Measurements from ENCODE around the gene MOB3A.

Gene MOB3A

DNA sequence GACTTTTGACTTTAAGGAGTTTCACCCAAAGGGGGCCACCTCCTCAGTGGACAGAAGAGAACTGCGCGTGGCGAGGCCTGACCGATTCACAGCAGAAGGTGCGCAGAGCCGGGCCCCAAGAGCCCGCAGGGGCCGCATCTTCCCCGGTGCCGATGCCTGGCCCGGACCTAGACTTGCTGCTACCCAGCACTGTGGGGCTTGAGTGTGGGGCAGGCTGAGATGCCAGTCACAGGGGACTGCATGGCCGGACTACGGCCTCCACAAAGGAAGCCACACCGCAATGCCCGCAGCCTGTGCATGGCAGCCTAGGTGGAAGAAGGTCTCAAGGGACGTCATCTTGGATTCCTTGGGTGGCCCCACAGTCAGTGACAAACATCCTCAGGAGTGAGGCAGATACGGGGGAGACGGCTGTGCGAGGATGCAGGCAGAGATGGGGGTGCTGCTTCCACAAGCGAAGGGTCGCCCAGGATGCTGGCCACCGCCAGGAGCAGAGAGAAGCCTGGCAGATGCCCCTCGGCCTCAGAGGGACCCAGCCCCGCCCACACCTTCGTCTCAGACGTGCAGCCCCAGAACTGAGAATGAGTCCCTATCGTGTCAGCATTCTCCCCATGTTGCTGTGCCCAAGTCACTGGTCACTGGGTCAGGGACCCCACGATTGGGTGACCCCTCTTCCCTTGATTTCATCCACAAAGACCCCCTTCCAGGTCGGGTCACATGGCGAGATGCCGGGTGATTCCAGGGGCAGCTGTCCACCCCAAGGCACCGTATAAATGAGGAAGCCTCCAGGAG is 16.9 kb downstream of the MOB3A start:
- DNase-seq, result no peak

DNA sequence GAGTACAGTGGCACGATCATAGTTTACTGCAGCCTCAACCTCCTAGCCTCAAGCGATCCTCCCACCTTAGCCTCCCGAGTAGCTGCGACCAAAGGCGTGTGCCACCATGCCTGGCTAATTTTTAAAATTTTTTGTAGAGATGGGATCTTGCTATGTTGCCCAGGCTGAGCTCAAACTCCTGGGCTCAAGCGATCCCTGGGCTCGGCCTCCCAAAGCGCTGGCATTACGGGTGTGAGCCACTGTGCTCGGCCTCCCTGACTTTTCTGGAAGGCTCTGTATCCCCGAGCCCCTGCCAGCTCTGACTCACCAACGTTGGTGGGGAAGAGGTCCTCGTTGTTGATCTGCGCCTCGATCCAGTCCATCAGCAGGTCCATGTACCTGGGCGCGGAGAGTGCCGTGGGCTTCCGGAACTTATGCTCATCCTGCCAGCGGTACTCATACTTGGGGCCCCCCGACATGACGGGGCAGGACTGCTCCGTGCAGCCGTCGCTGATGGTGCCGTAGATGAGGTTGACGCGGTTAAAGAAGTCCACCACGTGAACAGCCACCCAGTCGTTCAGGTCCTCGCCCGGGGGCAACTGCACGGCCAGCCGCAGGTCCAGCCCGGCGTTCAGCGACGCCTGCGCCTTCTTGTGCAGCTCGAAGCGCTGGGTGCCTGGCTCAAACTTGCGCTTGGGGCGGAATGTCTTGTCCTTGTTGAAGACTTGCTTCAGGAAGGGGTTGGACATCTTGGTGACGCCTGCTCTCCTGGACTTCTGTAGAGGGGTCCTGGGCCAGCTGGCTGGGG is 18.1 kb downstream of the MOB3A start:
- no peak for DNase-seq

DNA sequence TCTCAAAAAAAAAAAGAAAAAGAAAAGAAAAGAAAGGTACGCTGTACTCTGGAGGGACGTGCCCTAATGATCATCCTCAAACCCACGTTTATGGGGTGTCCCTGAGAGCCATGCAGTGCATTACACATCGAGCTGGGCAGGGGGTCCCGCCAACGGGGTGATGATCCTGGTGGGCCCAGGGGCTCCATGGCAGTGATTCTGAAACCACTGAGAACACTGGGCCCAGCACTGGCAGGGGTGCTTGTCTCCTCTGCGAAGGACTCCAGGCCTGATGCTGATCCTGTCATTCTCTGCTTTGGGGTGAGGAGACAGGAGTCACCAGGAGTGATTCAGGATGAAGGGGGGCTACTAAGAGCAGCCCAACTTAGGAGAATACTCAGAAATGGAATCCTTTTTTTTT is 18.7 kb downstream of the MOB3A start:
- DNase-seq, result no peak

DNA sequence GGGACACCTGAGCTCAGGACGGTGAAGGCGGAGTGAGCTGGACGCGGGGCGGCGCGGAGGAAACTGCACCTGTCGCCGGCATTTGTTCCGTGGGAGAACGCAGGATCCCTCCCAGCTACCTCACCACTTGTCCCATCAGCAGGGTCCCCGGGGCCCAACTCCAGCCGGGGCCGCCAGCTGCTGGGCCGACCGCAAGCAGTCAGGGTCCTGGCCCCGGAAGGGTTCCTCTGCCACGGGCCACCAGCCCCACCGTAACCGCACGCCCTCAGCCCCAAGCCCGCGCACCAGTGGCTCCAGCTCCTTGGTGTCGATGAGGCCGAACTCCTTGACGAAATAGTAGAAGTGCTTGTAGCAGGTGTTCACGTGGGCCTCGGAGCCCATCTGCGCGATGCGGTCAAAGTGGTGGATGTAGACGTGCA is 19.6 kb downstream of the MOB3A start:
- no peak for DNase-seq

DNA sequence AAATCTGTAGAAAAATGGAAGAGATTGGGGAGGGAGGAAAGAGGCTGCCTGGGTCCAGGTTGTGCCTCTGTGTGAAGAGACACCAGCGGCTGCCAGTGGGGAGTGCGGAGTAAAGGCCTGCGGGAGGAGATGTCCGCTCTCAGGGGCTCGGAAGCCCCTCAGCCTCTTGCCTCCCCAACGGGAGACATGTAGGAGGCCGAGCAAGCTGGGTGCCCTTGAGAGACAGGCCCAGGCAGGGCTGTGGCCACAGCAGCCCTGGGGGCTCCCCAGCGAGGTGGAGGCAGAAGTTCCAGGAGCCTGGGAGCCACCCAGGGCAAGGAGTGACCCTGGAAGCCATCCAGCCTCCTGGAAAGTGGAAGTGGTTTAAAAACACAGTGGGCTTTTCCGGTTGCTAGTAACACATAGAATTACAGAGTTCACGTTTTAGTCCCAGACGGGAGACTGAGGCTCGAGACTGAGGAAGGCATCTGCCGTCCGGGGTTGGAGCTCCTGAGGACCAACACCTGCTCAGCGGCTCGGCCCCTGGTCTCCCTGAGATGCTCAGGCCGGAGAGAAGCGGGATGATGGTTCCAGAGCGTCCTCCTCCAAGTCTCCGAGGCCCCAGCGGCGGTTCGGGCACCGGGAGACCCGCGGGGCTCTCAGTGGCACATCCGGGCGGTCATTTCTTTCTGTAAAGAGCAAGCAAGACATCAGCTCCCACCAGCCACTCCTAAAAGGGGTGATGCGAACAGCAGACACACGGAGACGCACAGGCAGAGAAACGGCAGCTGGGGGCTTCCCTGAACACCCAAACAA is 23.2 kb downstream of the MOB3A start:
- DNase-seq, result no peak

DNA sequence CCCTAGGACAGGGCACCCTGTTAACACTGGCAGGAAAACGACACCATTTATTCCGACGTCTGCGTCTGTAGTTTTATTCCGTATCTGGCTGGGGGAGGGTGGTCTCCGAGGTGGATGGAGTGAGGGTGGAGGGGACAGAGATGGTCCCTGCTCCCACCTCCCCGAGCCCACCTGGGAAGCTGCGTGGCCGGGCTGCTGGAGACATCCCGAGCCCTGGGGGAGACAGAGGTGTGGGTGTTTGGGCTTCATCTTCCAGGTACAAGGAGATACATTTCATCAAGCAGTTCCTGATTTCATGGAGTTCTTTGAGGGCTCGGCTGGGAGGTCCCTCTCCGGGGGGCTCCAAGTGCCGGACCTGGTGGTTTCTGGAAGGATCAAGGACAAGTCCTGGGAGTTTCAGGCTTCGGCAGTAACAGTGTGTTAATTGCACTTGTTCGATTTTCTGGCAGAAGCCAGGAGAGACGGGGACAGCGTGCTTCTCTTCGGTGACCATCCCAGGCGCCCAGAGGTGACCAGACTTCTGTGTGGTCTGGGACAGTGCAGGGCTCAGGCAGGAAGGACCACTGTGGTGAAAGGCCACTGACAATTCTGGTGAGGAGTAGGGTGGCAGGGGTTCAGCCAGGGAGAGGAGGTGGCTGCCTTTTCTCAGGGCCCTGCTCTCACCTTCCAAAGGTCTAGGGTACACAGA is 25.0 kb downstream of the MOB3A start:
- no peak for DNase-seq

DNA sequence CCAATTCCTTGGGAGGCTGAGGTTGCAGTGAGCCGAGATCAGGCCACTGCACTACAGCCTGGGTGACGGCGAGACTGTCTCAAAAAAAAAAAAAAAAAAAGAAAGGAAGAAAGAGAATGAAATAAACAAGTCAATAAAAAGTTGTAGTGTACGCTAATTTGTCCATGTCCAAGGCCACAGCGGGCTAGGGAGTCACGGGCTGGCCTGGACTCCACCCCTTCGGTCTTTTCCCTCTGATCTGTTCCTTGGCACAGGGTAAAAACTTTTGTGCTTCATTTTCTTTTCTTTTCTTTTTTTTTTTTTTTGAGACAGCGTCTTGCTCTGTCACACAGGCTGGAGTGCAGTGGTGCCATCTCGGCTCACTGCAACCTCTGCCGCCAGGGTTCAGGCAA is 25.7 kb downstream of the MOB3A start:
- no peak for DNase-seq

DNA sequence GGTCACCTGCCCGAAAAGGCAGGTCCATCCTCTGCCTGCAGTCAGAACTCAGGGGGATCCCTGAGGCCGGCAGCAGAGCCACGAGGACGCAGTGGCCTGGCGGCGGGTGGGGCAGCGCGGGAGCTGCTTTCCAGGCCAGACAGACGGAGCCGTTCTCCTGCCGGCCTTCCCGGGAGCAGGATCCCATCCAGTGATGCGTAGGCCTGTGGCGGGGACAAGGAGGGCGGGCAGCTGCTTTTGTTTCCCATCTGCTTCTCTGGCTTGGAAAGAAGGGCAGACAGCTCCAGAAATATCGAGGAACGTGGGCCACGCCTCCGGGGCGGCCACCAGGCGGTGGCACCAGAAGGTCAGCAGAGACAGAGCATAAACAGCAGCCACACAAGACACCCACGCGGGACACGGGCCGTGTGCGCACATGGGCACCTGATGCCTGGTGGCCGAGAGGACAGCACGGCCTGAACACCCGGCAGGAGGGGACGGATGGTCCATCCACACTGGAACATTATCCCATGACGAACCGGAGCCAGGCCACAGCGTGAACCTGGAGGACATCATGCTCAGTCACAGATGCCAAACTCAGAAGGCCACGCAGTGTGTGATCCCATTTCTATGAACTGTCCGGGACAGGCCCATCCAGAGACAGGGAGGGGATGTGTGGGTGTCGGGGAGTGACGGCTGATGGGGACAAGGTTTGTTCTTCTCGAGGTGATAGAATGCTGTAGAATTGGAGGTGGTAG is 31.2 kb downstream of the MOB3A start:
- DNase-seq, result no peak

DNA sequence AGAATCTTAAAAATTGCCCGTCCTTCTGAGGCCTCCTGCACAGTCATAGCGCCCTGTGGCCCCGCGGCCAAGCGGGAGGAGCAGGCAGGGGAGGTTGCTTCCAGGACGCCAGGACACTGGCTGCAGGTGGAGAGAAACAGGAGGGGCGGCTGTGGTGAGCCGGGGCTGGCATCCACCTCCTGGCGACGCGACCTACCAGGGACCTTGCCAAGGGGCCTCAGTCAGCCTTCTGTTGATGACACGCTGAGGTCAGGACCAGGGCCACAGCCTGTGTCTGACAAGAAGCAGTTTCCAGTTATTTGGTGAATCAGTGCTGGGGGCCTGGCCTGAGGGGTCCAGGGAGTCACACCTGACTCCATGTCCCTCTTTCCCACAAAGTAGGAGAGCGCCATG is 31.7 kb downstream of the MOB3A start:
- no peak for DNase-seq

DNA sequence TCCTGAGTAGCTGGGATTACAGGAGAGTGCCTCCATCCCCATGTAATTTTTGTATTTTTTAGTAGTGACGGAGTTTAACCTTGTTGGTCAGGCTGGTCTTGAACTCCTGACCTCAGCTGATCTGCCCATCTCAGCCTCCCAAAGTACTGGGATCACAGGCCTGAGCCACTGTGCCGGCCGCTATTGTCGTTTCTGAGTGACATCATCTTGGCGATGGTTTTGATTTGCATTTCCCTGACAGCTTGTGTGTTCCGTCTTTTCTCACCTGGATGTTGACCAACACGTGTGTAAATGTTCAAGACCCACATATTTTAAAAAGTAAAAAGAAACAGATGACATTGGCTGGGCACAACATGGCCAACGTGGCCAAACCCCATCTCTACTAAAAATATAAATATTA is 32.3 kb downstream of the MOB3A start:
- no peak for DNase-seq

DNA sequence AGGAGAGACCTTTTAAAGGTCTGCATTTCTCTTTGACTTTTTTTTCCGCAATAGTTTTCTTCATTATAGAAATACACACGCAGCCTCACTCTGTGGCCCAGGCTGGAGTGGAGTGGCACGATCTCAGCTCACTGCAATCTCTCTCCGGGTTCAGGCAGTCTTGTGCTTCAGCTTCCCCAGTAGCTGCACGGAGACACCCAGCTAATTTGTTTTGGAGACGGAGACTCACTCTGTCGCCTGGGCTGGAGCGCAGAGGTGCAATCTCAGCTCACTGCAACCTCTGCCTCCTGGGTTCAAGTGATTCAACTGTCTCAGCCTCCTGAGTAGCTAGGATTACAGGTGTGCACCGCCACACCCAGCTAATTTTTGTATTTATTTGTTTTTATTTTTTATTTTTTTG is 33.4 kb downstream of the MOB3A start:
- DNase-seq, result no peak

DNA sequence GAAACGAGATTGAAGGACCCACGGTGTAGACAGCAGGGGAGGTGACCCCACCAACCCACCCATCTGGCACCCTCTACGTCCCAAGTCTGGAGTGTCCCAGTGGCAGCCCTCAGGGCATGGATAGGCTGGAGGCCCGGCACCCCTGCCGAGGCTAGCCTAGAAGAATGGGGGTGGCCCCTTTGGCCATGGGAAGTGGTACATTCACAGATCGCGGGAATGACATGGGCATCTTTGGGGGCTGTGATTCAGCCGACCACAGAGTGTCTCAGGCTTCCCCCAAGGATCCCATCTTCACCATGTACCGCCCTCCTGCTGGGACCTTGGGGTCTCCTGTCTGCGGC is 33.8 kb downstream of the MOB3A start:
- DNase-seq, result no peak

DNA sequence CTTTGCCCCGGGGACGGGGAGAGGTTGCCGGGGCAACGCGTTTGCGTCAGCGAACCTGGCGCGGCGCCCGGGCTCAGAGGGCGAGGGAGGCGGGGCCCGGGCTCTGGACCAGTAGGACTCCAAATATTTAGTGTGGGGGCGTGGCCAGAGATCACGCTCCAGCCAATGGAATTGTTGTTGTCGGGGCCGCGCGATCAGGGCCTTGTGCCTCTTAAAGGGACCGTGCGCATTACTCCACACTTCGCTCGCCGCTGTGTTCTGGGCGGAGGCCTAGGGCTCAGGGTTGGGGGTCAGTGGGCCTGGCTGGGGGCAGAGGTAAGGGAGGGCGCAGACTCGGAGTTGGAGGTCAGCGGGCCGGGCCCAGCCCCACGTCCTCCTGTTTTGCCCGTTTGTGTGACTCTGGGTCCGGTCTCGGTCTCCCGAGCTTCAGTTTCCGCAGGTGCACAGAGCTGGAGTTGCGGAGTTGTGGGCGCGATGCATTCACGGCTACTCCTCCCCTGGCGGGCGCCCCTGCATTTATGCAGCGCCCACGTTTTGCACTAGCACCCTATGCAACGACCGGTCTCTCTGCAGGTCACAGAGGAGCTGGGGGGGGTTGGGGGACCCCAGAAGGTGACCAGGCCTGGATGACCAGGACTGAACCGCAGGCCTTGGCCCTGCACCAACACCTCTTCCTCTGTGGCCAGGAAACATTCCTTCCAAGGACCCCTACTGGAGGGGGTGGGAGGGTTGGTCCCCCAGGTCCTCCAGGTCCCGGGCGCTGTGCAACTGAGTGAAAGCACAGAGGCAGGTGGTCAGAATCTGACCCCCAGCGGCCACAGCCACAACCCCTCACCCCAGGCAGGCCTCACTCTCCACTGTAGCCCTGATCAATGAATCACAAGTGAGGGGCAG is 34.4 kb downstream of the MOB3A start:
- DNase-seq, result peak; percentile 91

DNA sequence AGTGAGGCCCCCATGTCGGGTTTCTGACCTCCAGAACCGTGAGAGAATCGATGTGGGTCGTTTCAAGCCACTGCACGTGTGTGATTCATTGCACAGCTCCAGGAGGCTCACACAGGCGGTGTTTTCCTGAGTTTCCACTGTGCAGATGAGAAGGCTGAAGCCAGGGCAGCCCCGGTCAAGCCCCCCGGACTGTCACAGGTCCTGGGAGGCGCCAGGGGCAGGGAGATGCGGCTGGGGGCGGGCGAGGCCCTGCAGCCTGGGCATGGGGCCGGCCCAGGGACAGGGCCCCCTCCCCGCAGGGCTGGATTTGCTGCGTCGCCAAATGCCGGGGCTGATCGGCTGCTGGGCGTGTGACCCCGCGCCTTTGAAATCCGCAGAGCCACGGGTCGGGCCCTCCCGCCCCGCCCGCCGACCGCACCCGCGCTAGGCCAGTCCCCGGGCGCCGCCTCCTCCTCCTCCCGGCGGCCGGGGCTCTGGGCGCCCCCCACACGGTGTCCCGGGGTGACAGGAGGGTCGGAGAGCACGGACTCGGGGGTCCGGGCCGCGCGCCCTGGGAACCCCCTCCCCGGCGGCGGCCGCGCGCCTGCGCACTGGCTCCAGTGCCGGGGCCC is 35.1 kb downstream of the MOB3A start:
- no peak for DNase-seq

DNA sequence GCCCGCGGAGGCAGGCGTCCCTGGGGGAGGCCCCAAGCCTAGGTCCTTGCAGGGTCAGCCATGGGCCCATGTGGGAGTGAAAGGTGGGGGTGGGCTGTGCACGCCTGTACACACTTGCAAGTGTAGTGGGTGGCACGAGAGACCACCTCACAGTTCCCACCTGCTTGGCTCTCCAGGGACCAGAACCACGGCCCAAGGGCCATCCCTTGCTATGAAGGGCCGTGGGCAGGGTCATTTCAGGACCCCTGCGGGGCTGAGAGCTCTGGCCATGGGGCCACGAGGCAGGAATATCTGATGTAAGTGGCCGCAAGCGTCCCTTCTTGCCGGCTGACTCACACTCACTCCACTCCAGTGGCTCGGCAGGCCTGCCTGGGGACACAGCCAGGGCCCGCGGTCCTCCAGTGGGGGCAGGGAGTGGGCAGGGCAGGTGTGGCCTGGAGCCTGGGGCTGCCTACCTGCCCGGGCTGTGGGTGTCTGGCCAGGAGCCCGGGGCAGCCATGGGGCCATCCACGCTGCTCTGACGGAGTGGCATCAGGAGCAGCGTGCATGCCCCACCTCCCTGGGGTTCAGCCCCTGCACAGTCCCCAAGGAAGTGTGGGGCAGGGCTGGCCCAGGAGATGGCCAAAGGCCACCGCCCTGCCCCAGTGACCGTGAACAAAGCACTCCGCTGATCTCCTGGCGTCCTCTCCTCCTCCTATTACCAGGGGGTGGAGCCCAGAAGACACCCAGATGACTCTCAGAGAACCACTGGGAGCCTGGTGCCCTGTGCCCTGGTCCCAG is 36.5 kb downstream of the MOB3A start:
- peak; percentile 47 for DNase-seq

DNA sequence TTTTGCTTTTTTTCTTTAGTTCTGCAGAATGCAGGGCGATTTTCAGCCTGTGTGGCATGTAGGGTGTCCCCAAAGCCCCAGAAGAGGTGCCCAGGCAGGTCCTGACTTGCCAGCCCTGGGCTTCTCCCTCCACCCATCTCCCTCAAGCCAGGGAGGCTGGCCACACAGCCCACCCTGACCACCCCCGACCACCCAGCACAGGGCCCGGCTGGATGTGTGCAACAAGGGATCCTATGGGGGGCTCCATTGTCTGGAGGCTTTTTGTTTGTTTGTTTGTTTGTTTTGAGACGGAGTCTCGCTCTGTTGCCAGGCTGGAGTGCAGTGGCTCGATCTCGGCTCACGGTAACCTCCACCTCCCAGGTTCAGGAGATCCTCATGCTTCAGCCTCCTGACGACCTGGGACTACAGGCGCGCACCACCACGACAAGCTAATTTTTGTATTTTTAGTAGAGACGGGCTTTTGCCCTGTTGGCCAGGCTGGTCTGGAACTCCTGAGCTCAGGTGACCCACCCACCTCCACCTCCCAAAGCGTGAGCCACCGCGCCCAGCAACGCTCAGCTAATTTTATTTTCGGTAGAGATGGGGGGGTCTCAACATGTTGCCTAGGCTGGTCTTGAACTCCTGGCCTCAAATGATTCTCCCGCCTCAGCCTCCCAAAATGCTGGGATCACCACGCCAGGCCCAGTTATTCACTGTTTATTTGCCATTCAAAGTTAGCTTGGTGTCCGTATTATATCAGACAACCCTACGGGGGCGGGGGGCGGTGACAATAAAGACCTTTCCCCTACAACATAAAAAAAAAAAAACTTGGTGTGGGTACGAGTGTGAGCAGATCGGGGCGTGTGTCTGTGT is 37.3 kb downstream of the MOB3A start:
- DNase-seq, result no peak

DNA sequence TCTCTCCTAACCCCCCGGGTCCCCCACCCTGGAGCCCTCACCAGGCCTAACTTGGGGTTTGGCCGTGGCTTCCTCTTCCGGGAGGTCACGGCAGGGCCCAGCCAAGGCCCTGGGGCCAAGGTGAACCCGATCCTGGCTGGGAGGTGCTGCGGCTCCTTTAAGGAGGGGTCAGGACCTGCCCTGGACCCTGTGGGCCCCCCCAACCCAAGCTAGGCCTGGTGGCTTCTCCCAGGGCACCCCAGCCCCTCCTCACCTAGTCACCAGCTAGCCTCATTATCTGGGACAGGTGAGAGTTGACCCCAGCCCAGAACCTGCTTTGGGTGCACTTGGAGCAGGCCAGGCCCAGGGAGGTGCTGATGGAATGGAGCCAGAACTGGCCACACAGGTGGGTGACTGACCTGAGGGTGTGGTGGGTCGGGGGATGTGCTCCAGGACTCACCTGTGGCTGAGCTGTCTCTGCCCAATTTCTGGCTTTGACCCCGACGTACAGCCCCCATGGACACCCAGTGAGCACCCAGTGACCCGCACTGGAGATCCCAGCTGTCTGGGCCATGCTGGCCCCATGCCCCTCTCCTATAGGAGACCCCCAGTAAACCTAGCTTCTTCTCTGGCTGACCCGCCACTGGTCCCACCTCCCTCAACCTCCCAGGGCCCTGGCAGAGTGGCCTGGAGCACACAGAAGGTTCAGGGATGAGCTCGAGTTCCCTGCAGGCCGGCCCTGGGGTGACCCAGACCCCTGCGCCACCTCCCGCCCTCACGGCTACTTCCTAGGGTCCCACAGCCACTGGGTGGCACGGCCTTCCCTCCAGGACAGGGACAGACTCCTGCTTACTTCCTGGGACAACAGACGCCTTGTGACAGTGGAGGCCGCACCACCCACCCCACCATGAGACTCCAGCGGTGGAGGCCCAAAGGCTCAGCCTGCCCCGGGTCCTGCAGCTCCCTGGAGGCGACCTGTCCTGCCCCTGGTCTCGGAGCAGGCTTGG is 38.3 kb downstream of the MOB3A start:
- DNase-seq, result no peak

DNA sequence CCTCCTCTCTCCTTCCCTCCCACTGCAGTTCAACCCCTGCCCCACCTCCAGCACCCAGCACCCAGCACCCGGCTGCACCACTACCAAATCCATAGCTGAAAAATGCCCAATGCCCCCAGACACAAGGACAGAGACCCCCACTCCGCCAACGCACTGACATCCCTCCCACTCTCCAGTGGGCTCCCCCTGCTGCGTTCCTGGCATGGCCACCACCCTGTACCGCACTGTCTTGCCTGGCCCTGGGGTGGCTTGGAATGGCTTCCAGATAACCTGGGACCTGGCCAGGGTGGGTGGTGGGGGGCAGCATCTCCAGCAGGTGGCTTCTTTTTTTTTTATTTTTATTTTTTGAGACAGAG is 39.3 kb downstream of the MOB3A start:
- no peak for DNase-seq
